ENCODE results near the gene ADA. TPM values are rescaled to one million over a fixed set of nuclear protein-coding genes. Genes with fewer than 3 reads are reported as not detected.

Gene ADA
- polyA plus RNA-seq, 1 donor (not counting 4 experiments of a cell fraction or from before 2014, with no cell fraction given) = 21.4 TPM

- Histone ChIP-seq H3K79me2 (ENCODE audit: control insufficient read depth, insufficient read depth, low read length) (no peaks in the 10 kb centered on the region), H4K20me1 (ENCODE audit: control insufficient read depth, extremely low read depth, insufficient read depth, low read length) (no peaks in the 10 kb centered on the region), H3K9ac (ENCODE audit: control insufficient read depth, extremely low read depth, insufficient read depth, low read length) (no peak overlapping the region), H3K27ac (ENCODE audit: control insufficient read depth, insufficient read depth, low read length) (no peak overlapping the region), H3K27me3 (ENCODE audit: control insufficient read depth, extremely low read depth, insufficient read depth, low read length) (no peaks in the 10 kb centered on the region), H3K4me1 (ENCODE audit: control insufficient read depth, extremely low read depth, insufficient read depth, low read length) (no peaks in the 10 kb centered on the region), H3K36me3 (ENCODE audit: control insufficient read depth in 2 of 2, extremely low read depth in 1 of 2, insufficient read depth in 2 of 2, low read length in 2 of 2) (no peaks in the 10 kb centered on the region), H3K9me3 (ENCODE audit: control insufficient read depth, low read depth, low read length) (no peaks in the 10 kb centered on the region), H3K4me2 (ENCODE audit: control insufficient read depth, extremely low read depth, insufficient read depth, low read depth, low read length) (no peak overlapping the region), H3K4me3 (ENCODE audit: control insufficient read depth in 2 of 3, extremely low read depth in 1 of 3, insufficient read depth in 2 of 3, low read depth in 1 of 3, low read length in 3 of 3) (no peak overlapping the region), H3K9me1 (ENCODE audit: control insufficient read depth, extremely low read depth, insufficient read depth, low read length) (no peaks in the 10 kb centered on the region), H2AFZ (ENCODE audit: control insufficient read depth, low read length) (no peak overlapping the region)
- DNase-seq (ENCODE audit: low read depth, low spot score) (no peak), FAIRE-seq (no peak)
- TF ChIP-seq CTCF (optimal IDR thresholded peaks at IDR 0.05 in 1 of 3, IDR thresholded peaks at IDR 0.05 in 1 of 3, conservative IDR thresholded peaks at IDR 0.05 in 1 of 3; ENCODE audit: extremely low read depth in 1 of 3, insufficient read depth in 2 of 3, low read length in 3 of 3) = no peak
- no peak for TF ChIP-seq EZH2 (IDR thresholded peaks at IDR 0.05; ENCODE audit: low read length)
- dilution Hi-C loops (cut with MboI; ENCODE audit: extremely low pct_ligation_motif_present, low sequenced_read_pairs) = no loop called here
These were observed 68.3 kb downstream of the ADA start for GRCh38 chr20:44583157-44583556.

- H4K20me1 ChIP-seq (ENCODE audit: control insufficient read depth, extremely low read depth, insufficient read depth, low read length) = no peaks in the 10 kb centered on the region
- H2AFZ ChIP-seq (ENCODE audit: control insufficient read depth, low read length) = no peak within 1 kb of the TSS
- dilution Hi-C loops (cut with MboI; ENCODE audit: extremely low pct_ligation_motif_present, low sequenced_read_pairs) = no loop called here
- H3K9ac ChIP-seq (ENCODE audit: control insufficient read depth, extremely low read depth, insufficient read depth, low read length) = no peak within 1 kb of the TSS
- no peaks in the 10 kb centered on the region for H3K9me1 ChIP-seq (ENCODE audit: control insufficient read depth, extremely low read depth, insufficient read depth, low read length)
- no peak within 1 kb of the TSS for H3K27ac ChIP-seq (ENCODE audit: control insufficient read depth, insufficient read depth, low read length)
- no peaks in the 10 kb centered on the region for H3K4me1 ChIP-seq (ENCODE audit: control insufficient read depth, extremely low read depth, insufficient read depth, low read length)
- H3K27me3 ChIP-seq (ENCODE audit: control insufficient read depth, extremely low read depth, insufficient read depth, low read length) = no peaks in the 10 kb centered on the region
- no peaks in the 10 kb centered on the region for H3K36me3 ChIP-seq (ENCODE audit: control insufficient read depth in 2 of 2, extremely low read depth in 1 of 2, insufficient read depth in 2 of 2, low read length in 2 of 2)
- no peak for DNase-seq (ENCODE audit: low read depth, low spot score)
- no peak within 1 kb of the TSS for H3K4me3 ChIP-seq (ENCODE audit: control insufficient read depth in 2 of 3, extremely low read depth in 1 of 3, insufficient read depth in 2 of 3, low read depth in 1 of 3, low read length in 3 of 3)
- no peaks in the 10 kb centered on the region for H3K79me2 ChIP-seq (ENCODE audit: control insufficient read depth, insufficient read depth, low read length)
- H3K9me3 ChIP-seq (ENCODE audit: control insufficient read depth, low read depth, low read length) = no peaks in the 10 kb centered on the region
- TF ChIP-seq EZH2 (IDR thresholded peaks at IDR 0.05; ENCODE audit: low read length) (no peak), CTCF (optimal IDR thresholded peaks at IDR 0.05 in 1 of 3, IDR thresholded peaks at IDR 0.05 in 1 of 3, conservative IDR thresholded peaks at IDR 0.05 in 1 of 3; ENCODE audit: extremely low read depth in 1 of 3, insufficient read depth in 2 of 3, low read length in 3 of 3) (no peak)
- no peak within 1 kb of the TSS for H3K4me2 ChIP-seq (ENCODE audit: control insufficient read depth, extremely low read depth, insufficient read depth, low read depth, low read length)
- FAIRE-seq = no peak
These were observed 69.0 kb downstream of the ADA start, which contains the start of gene PKIG for GRCh38 chr20:44582311-44583025. TSS of gene PKIG (plus strand) at chr20:44582579. CDS start at chr20:44614557, 31,978 bp downstream.

Measured in keratinocyte (primary cell).